ENCODE results near the gene LMBRD2.
"Not testable (repeated sequence)": the region's sequence is repeated elsewhere in the genome, so short reads cannot be mapped to it uniquely, and the experiment has no call there.

- TF ChIP-seq, protein P1, sequence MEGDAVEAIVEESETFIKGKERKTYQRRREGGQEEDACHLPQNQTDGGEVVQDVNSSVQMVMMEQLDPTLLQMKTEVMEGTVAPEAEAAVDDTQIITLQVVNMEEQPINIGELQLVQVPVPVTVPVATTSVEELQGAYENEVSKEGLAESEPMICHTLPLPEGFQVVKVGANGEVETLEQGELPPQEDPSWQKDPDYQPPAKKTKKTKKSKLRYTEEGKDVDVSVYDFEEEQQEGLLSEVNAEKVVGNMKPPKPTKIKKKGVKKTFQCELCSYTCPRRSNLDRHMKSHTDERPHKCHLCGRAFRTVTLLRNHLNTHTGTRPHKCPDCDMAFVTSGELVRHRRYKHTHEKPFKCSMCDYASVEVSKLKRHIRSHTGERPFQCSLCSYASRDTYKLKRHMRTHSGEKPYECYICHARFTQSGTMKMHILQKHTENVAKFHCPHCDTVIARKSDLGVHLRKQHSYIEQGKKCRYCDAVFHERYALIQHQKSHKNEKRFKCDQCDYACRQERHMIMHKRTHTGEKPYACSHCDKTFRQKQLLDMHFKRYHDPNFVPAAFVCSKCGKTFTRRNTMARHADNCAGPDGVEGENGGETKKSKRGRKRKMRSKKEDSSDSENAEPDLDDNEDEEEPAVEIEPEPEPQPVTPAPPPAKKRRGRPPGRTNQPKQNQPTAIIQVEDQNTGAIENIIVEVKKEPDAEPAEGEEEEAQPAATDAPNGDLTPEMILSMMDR (IDR thresholded peaks at IDR 0.05) = not testable (repeated sequence)
- not testable (repeated sequence) for TF ChIP-seq ZFX (IDR thresholded peaks at IDR 0.05; ENCODE audit: borderline replicate concordance)
These were observed 22.0 kb downstream of the LMBRD2 start for GRCh38 chr5:36129666-36130065.

Data from 22Rv1 (cell line).